A549 (cell line): ENCODE data around the gene AMDHD2. TPM values are rescaled to one million over a fixed set of nuclear protein-coding genes. Genes with fewer than 3 reads are reported as not detected.

ENCODE experiments used
- ATAC-seq, 2 experiments: fragments of 200-7000 bp in 1 of 2; fragments of >200 bp in 1 of 2; cut with Nextera tagmentation in 1 of 2; cut with Tn5 transposase in 1 of 2; 3 replicates each; pipeline versions ENCODE4 v1.8.0 to v1.9.1; 2018 to 2020; ENCODE audit warnings: mild to moderate bottlenecking in 1 of 2, moderate library complexity in 1 of 2
- CTCF ChIA-PET: fragments of 300-600 bp; sonication (Branson Sonifier 250); formaldehyde crosslinking; extraction: SDS; loops from one replicate; lab custom pipeline; 2021; ENCODE audit warnings: antibody characterized with exemption, inconsistent platforms; lab: Yijun Ruan, JAX
- POLR2A ChIA-PET: fragments of 350-600 bp; formaldehyde crosslinking; extraction: SDS; loops from one replicate; lab custom pipeline; 2021; ENCODE audit warnings: antibody characterized with exemption, inconsistent platforms; lab: Yijun Ruan, JAX
- DNase-seq, 2 experiments: peaks; one replicate each; pipeline versions ENCODE4 v3.0.0 to v3.0.0-alpha.2; 2011 to 2016; ENCODE audit warnings: low read depth in 1 of 2, low spot score in 1 of 2
- FAIRE-seq: peaks from 2 replicates; lab custom pipeline; 2011; peaks lifted over from hg19 to GRCh38; lab: Jason Lieb, UNC
- H3K27ac ChIP-seq, 2 experiments: fragments of >200 bp; sonication (Bioruptor Twin); formaldehyde crosslinking; 3 replicates each; pipeline ENCODE4 v1.5.1; 2016 to 2017
- H3K4me1 ChIP-seq: fragments of >200 bp; sonication (Bioruptor Twin); formaldehyde crosslinking; 3 replicates; pipeline ENCODE4 v1.6.1; 2016
- H3K4me2 ChIP-seq: fragments of >200 bp; sonication (Bioruptor Twin); formaldehyde crosslinking; 3 replicates; pipeline ENCODE4 v1.6.1; 2016
- H3K4me3 ChIP-seq: fragments of >200 bp; sonication (Bioruptor Twin); formaldehyde crosslinking; 3 replicates; pipeline ENCODE4 v1.5.1; 2016
- H3K9me3 ChIP-seq: fragments of >200 bp; sonication (Bioruptor Twin); formaldehyde crosslinking; 3 replicates; pipeline ENCODE4 v1.6.1; 2016
- BHLHE40 ChIP-seq: IDR thresholded peaks from 2 replicates; pipeline ENCODE4 v1.6.1; 2012; ENCODE audit warnings: low read depth, low read length, inconsistent platforms
- CBX2 ChIP-seq: fragments of 200-600 bp; sonication (generic); IDR thresholded peaks from 2 replicates; pipeline ENCODE4 v1.6.1; 2016; ENCODE audit warnings: low read depth, mild to moderate bottlenecking, borderline replicate concordance
- CEBPB ChIP-seq, 2 experiments: fragments of >200 bp in 1 of 2; sonication (Bioruptor Twin) in 1 of 2; formaldehyde crosslinking in 1 of 2; IDR thresholded peaks; 2 replicates each; pipeline ENCODE4 v1.6.1; 2012 to 2016
- CHD2 ChIP-seq: fragments of 150-350 bp; IDR thresholded peaks from 2 replicates; pipeline ENCODE4 v1.6.1; 2014; ENCODE audit warnings: low read length; ENCODE audit not compliant: partially characterized antibody
- GATA3 ChIP-seq: IDR thresholded peaks from 2 replicates; pipeline ENCODE4 v1.6.1; 2012; ENCODE audit warnings: borderline replicate concordance
- HDAC2 ChIP-seq: fragments of 200-600 bp; sonication (generic); IDR thresholded peaks from 2 replicates; pipeline ENCODE4 v1.6.1; 2016
- HEYL ChIP-seq: fragments of 250-450 bp; sonication (Bioruptor Pico); IDR thresholded peaks from 2 replicates; pipeline ENCODE4 v1.8.0; 2021; ENCODE audit warnings: mild to moderate bottlenecking, moderate library complexity
- HOXA7 ChIP-seq: fragments of 250-450 bp; sonication (Bioruptor Pico); IDR thresholded peaks from 2 replicates; pipeline ENCODE4 v1.5.0; 2020; ENCODE audit warnings: mild to moderate bottlenecking, moderate library complexity
- HOXB13 ChIP-seq: fragments of 250-450 bp; sonication (Bioruptor Pico); IDR thresholded peaks from 2 replicates; pipeline ENCODE4 v1.5.0; 2020; ENCODE audit warnings: low read depth, mild to moderate bottlenecking, moderate library complexity
- KDM5A ChIP-seq: fragments of 200-600 bp; sonication (generic); IDR thresholded peaks from 2 replicates; pipeline ENCODE4 v1.6.1; 2016; ENCODE audit warnings: antibody characterized with exemption, mild to moderate bottlenecking
- MAFK ChIP-seq: fragments of 450-650 bp; IDR thresholded peaks from 2 replicates; pipeline ENCODE4 v1.6.1; 2014; ENCODE audit not compliant: partially characterized antibody
- MYC ChIP-seq: IDR thresholded peaks from 2 replicates; pipeline ENCODE4 v1.6.1; 2012; ENCODE audit warnings: mild to moderate bottlenecking, inconsistent platforms, low read length, improper control_type of control experiment, borderline replicate concordance
- NPAS2 ChIP-seq: fragments of 250-450 bp; sonication (Bioruptor Pico); IDR thresholded peaks from 2 replicates; pipeline ENCODE4 v1.8.0; 2022; ENCODE audit warnings: mild to moderate bottlenecking, moderate library complexity, borderline replicate concordance
- NR3C1 ChIP-seq: fragments of >200 bp; sonication (Bioruptor Twin); formaldehyde crosslinking; IDR thresholded peaks from 3 replicates; pipeline ENCODE4 v1.6.1; 2017
- PHF8 ChIP-seq: fragments of 200-600 bp; sonication (generic); IDR thresholded peaks from 2 replicates; pipeline ENCODE4 v1.6.1; 2016; ENCODE audit warnings: low read depth, mild to moderate bottlenecking, antibody characterized with exemption, moderate library complexity, borderline replicate concordance
- POLR2AphosphoS2 ChIP-seq: conservative IDR thresholded peaks from 2 replicates; pipeline ENCODE4 v1.6.1; 2012; ENCODE audit warnings: low read length, improper control_type of control experiment, inconsistent platforms
- RAD21 ChIP-seq, 2 experiments: fragments of >200 bp in 1 of 2; sonication (Bioruptor Twin) in 1 of 2; formaldehyde crosslinking in 1 of 2; IDR thresholded peaks in 1 of 2; conservative IDR thresholded peaks in 1 of 2; 2 replicates in 1 of 2; 3 replicates in 1 of 2; pipeline ENCODE4 v1.6.1; 2012 to 2018; ENCODE audit warnings: inconsistent platforms in 1 of 2
- RFX5 ChIP-seq: fragments of 450-650 bp; IDR thresholded peaks from 2 replicates; pipeline ENCODE4 v1.7.1; 2014; ENCODE audit warnings: antibody characterized with exemption, mild to moderate bottlenecking, moderate library complexity
- SMC3 ChIP-seq: fragments of >200 bp; sonication (Bioruptor Twin); formaldehyde crosslinking; IDR thresholded peaks from 3 replicates; pipeline ENCODE4 v1.6.1; 2018; ENCODE audit warnings: inconsistent platforms
- SREBF2 ChIP-seq: fragments of 450-650 bp; IDR thresholded peaks from 2 replicates; pipeline ENCODE4 v1.6.1; 2014; ENCODE audit warnings: mild to moderate bottlenecking, moderate library complexity
- TFCP2L1 ChIP-seq: fragments of 250-450 bp; sonication (Bioruptor Pico); IDR thresholded peaks from 2 replicates; pipeline ENCODE4 v1.5.0; 2021; ENCODE audit warnings: mild to moderate bottlenecking
- ZC3H11A ChIP-seq: fragments of 450-650 bp; IDR thresholded peaks from 2 replicates; pipeline ENCODE4 v1.6.1; 2014; ENCODE audit warnings: antibody characterized with exemption, mild to moderate bottlenecking
- ZFP36 ChIP-seq: fragments of 450-650 bp; IDR thresholded peaks from 2 replicates; pipeline ENCODE4 v1.6.1; 2014; ENCODE audit warnings: borderline replicate concordance; ENCODE audit not compliant: partially characterized antibody
- ZNF302 ChIP-seq: fragments of 250-450 bp; sonication (Bioruptor Pico); IDR thresholded peaks from 2 replicates; pipeline ENCODE4 v1.9.0; 2021; ENCODE audit warnings: inconsistent platforms, mild to moderate bottlenecking, moderate library complexity
- ZSCAN20 ChIP-seq: fragments of 250-450 bp; sonication (Bioruptor Pico); IDR thresholded peaks from 2 replicates; pipeline ENCODE4 v1.8.0; 2022; ENCODE audit warnings: mild to moderate bottlenecking, moderate library complexity
- WGBS: methylation state at CpG from one replicate; pipeline ENCODE4 v1.1.6; 2017; ENCODE audit errors: missing lambda C conversion rate; 5-methylcytosine and 5-hydroxymethylcytosine counted together
- polyA plus RNA-seq, 4 experiments: library from polyadenylated mRNA; depleted of rRNA in 3 of 4; stranded (reverse); fragments of >200 nt; fragmentation: RNase III in 1 of 4; extraction: RNeasy Plus Mini Kit Qiagen cat#74134 plus additional on column Dnase treatment in 1 of 4; gene quantifications; 2 replicates in 3 of 4; 3 replicates in 1 of 4; pipeline ENCODE4 v1.2.3, GENCODE V29; 2011 to 2017
- TF ChIP-seq, protein P1 (sequence below): fragments of 450-650 bp; IDR thresholded peaks from 2 replicates; pipeline ENCODE4 v1.6.1; 2014; ENCODE audit warnings: antibody characterized with exemption
- TF ChIP-seq, protein P2 (sequence below): fragments of >200 bp; sonication (Bioruptor Twin); formaldehyde crosslinking; IDR thresholded peaks from 3 replicates; pipeline ENCODE4 v1.5.1; 2016

Gene AMDHD2
- polyA plus RNA-seq, 2 of the 4 experiments (the other 2 are of a cell fraction): 6.6 to 28.8 TPM

DNA sequence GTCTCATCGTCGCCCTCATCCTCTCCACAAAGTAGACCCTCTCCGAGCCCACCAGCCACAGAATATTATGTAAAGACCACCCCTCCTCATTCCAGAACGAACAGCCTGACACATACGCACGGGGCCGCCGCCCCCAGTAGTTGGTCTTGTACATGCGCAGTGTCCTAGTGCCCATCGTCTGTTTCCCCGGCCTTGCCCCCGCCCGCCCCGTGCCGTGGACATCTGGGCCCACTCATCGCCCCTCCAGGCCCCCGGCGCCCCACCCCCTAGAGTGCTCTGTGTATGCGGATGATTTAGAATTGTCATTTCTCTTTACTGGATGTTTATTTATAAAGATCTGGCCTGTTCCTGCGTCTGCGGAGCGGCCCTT, 475 bp upstream of the AMDHD2 start (continued):
- TF ChIP-seq NPAS2 (CRISPR knock-in tag) (no peak), MAFK (no peak), CHD2 (no peak)

- no peak for DNase-seq
- peaks cover 29% of the 10 kb centered on the region for H3K4me1 ChIP-seq
- FAIRE-seq: no peak
- H3K27ac ChIP-seq: peak overlapping the region; percentile 71 to 96
- ATAC-seq: peak; percentile 8 to 45; a peak in 5 of 6 replicates
- peak overlapping the region; percentile 87 for H3K4me2 ChIP-seq
- 48% methylated on average over 24 of the region's 41 CpGs for WGBS
- H3K4me3 ChIP-seq: peak overlapping the region; percentile 58
- CTCF ChIA-PET: interaction anchor here (0.5 to 3.6 kb wide), 3 partner anchors 9 to 24 kb away, joined by 3 to 13 read pairs (median 3); no protein-coding TSS in a partner anchor
- no peak for TF ChIP-seq HOXB13 (CRISPR knock-in tag)
- TF ChIP-seq MAFK: peak; percentile 41
- POLR2A ChIA-PET: interaction anchor here (1.2 to 2.8 kb wide), 2 partner anchors 11 to 366 kb away, joined by 4 to 21 read pairs; partner anchors contain the start of genes CEMP1 and TRAF7
- no peaks in the 10 kb centered on the region for H3K9me3 ChIP-seq
These were observed 787 bp downstream of the AMDHD2 start for GRCh38 chr16:2520784-2521531.

DNA sequence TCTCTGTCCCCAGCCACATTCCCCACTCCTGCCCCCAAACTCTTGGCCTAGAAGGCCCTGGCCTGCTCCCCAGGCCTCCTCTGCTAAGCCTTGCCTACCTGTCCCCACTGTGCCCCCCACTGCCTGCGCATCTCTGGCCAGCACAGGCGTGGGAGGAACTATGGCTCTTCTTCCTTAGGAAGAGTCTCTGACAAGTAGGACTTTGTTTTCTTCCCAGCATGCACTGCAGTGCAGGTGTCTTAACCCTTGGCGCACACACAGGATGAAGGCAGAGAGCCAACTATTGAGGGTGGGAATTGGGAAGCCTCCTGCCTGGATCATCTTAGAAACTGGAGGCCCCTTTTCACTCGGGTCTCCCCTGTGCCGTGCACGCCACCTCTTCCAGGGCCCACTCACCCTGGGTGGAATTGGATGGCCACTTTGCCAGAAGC, 3.6 kb downstream of the AMDHD2 start:
- no peaks in the 10 kb centered on the region for H3K9me3 ChIP-seq
- no peak for FAIRE-seq
- H3K4me1 ChIP-seq: peaks cover 16% of the 10 kb centered on the region
- ATAC-seq: no peak
- no peak for TF ChIP-seq MYC
- no peak for TF ChIP-seq CHD2
- no peak for TF ChIP-seq NPAS2 (CRISPR knock-in tag)
- no peak for TF ChIP-seq SMC3
- TF ChIP-seq RAD21 (conservative IDR thresholded peaks at IDR 0.05 in 1 of 2, IDR thresholded peaks at IDR 0.05 in 1 of 2): no peak
- no peak for TF ChIP-seq POLR2AphosphoS2
- TF ChIP-seq ZC3H11A: no peak
- TF ChIP-seq HDAC2: no peak
- no peak for TF ChIP-seq BHLHE40
- no peak for TF ChIP-seq SREBF2
- TF ChIP-seq NR3C1: no peak
- TF ChIP-seq MAFK: no peak
- TF ChIP-seq HEYL (CRISPR knock-in tag): no peak
- TF ChIP-seq KDM5A: no peak
- no peak for TF ChIP-seq HOXA7 (CRISPR knock-in tag)
- no peak for TF ChIP-seq ZSCAN20 (CRISPR knock-in tag)
- TF ChIP-seq, protein P1, sequence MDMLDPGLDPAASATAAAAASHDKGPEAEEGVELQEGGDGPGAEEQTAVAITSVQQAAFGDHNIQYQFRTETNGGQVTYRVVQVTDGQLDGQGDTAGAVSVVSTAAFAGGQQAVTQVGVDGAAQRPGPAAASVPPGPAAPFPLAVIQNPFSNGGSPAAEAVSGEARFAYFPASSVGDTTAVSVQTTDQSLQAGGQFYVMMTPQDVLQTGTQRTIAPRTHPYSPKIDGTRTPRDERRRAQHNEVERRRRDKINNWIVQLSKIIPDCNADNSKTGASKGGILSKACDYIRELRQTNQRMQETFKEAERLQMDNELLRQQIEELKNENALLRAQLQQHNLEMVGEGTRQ: no peak
- no peak for TF ChIP-seq PHF8
- TF ChIP-seq CEBPB (IDR thresholded peaks at IDR 0.05): no peak
- ChIA-PET CTCF (no interaction called here), POLR2A (no interaction called here)
- no peak overlapping the region for H3K4me3 ChIP-seq
- 92% methylated on average over 6 of the region's 6 CpGs for WGBS
- no peak overlapping the region for H3K4me2 ChIP-seq
- no peak overlapping the region for H3K27ac ChIP-seq
- DNase-seq: no peak

GRCh38 chr16:2524339-2524938, 4.3 kb downstream of the AMDHD2 start:
- no peak for ATAC-seq

More at GRCh38 chr16:2524339-2524938, 4.3 kb downstream of the AMDHD2 start:
- ChIA-PET POLR2A (no interaction called here), CTCF (no interaction called here)
- H3K4me2 ChIP-seq: no peak overlapping the region
- FAIRE-seq (no peak), DNase-seq (no peak)
- peaks cover 12% of the 10 kb centered on the region for H3K4me1 ChIP-seq
- no peak overlapping the region for H3K4me3 ChIP-seq
- WGBS: 94% methylated on average over 9 of the region's 9 CpGs
- no peak for TF ChIP-seq TFCP2L1
- TF ChIP-seq RFX5: no peak
- TF ChIP-seq ZFP36: no peak
- TF ChIP-seq SMC3: no peak
- TF ChIP-seq, protein P1: no peak
- no peak for TF ChIP-seq CBX2
- TF ChIP-seq CEBPB (IDR thresholded peaks at IDR 0.05): no peak
- no peak for TF ChIP-seq CHD2
- TF ChIP-seq ZSCAN20 (CRISPR knock-in tag): no peak
- TF ChIP-seq, protein P2, sequence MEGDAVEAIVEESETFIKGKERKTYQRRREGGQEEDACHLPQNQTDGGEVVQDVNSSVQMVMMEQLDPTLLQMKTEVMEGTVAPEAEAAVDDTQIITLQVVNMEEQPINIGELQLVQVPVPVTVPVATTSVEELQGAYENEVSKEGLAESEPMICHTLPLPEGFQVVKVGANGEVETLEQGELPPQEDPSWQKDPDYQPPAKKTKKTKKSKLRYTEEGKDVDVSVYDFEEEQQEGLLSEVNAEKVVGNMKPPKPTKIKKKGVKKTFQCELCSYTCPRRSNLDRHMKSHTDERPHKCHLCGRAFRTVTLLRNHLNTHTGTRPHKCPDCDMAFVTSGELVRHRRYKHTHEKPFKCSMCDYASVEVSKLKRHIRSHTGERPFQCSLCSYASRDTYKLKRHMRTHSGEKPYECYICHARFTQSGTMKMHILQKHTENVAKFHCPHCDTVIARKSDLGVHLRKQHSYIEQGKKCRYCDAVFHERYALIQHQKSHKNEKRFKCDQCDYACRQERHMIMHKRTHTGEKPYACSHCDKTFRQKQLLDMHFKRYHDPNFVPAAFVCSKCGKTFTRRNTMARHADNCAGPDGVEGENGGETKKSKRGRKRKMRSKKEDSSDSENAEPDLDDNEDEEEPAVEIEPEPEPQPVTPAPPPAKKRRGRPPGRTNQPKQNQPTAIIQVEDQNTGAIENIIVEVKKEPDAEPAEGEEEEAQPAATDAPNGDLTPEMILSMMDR: no peak
- TF ChIP-seq NPAS2 (CRISPR knock-in tag): no peak
- no peak for TF ChIP-seq ZNF302 (CRISPR knock-in tag)
- no peak for TF ChIP-seq BHLHE40
- no peak for TF ChIP-seq GATA3
- H3K9me3 ChIP-seq: no peaks in the 10 kb centered on the region
- no peak overlapping the region for H3K27ac ChIP-seq
